LNCAP (cell line): ENCODE data around the gene CCSER1.

ENCODE experiments used
- CTCF ChIP-seq: fragments of 450-650 bp; IDR thresholded peaks from 2 replicates; pipeline ENCODE4 v1.5.1; 2017; ENCODE audit warnings: mild to moderate bottlenecking

CCSER1 gene

DNA sequence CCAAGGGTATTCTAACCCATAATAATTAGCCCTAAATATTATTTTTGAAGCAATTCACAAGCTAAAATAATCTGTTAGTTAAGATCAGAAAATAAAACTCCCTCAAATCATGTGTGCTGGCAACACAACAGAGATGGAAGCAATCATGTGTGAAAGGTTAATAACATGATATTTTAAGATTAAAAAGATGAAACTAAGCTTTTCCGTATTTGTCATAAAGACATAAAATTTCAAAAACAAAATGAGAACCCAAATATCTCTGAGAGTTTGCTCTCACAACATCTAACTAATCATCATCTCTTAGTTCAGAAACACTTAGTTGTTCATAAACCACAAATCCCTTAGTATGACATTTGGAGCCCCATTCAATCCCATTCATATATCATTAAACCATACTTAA, 749.1 kb downstream of the CCSER1 start:
- TF ChIP-seq CTCF = no peak

GRCh38 chr4:90883519-90883918, 756.3 kb downstream of the CCSER1 start:
- TF ChIP-seq CTCF = no peak

GRCh38 chr4:90888571-90888970, 761.4 kb downstream of the CCSER1 start:
- no peak for TF ChIP-seq CTCF

GRCh38 chr4:90889171-90889570, 762.0 kb downstream of the CCSER1 start:
- no peak for TF ChIP-seq CTCF

- TF ChIP-seq CTCF = no peak
These were observed 776.8 kb downstream of the CCSER1 start for GRCh38 chr4:90904021-90904420.

- TF ChIP-seq CTCF = no peak
These were observed 779.0 kb downstream of the CCSER1 start for GRCh38 chr4:90906239-90906638.

DNA sequence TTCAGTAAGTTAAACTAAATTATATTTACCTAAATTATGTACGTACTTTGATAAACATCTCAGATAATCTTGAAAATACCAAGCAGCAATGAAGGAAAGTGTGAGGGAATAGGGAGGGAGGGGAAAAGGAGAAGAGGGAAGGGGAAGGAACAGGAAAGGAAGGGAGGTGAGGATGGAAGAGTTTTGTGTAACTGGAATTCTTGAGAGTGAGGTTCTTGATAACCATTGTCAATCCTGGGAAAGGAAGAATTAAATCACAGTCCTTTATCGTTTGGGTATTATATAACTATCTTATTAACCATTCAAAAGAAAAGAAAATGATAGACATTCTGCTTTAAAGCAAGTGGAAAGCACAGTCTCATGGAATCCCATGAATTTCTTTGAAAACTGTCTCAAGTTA, 795.0 kb downstream of the CCSER1 start:
- TF ChIP-seq CTCF = no peak

GRCh38 chr4:90926957-90927356, 799.8 kb downstream of the CCSER1 start:
- TF ChIP-seq CTCF = no peak
